ENCODE measurements around the gene TNPO3.

TNPO3 gene

DNA sequence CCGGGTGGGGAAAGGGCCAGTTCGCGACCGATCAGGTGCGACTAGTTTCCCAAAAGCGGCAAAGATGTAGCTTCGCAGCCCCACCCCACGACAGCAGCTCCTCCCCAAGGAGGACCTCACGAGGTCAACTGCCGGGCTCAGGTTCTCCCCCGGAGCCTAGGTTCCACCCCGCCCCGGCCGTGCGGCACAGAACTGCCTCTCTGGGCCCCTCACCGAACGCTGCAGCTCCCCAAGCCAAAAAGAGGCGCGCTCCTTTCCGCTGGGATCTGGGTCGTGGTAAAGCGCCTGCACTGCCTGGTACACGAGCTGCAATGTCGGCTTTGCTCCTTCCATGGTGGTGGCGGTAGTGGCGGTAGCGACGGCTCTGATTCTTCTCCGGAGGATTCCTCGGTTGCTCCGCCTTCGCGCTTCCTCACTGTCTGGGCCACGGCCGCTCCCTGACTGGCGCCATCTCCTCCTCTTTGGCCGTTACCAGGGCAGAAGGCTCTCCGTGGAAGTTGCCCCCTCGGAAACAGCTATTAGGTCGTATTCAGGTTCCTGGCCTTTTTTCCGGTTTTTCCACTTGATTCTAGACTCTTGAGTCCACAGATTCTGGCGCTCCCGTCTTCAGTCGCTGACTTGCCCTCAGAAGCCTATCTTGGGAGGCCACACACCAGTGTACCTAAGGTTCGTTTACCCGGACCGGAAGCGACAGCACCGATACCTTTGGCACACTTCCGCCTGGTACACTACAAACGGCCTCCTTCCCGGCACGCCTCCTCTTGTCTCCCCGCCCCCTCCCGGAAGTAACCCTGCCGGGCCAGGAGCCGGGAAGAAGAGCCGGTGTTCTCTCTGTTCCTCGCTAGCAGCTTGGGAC lies at the start of gene TNPO3:
Gene TNPO3, minus strand, starts transcription at position 674 of the 856 bp plus-strand sequence. Its CDS starts 341 bp downstream, at position 333.
- peak; percentile 94 for DNase-seq

DNA sequence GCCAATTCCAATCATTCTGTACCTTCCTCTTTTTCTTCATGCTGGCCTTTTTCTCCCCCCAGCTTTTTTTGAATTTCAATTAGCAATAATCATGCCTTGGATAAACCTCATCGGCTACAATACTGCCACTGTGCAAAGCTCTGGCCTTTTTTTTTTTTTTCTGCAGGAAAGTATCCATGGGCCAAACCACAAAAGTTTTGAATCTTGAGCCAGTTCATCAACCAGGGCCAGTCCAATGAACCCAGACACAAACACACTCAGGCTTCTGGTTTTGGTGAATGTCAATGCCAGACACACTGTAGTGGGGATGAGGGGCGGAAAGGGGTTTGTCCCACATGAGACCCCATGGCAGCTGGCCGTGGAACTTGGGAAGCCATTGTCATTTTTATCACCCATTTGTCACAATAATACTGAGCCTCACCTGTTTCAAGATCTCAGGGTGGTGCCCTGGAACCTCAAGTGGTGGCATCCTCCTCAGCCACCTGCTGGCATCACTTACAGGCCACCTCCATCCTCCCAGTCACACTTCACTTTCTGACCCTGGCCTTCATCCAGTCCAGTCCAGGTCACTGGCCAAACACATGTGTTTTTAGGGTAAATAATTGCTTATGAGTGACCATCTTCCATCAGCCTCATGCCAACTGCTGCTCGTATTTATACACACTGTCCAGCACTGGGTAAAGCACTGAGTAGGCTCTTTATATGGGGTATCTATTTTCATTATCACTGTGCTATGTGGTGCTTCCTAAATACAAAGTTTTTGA lies 48.8 kb upstream of the TNPO3 start:
- DNase-seq: no peak

DNA sequence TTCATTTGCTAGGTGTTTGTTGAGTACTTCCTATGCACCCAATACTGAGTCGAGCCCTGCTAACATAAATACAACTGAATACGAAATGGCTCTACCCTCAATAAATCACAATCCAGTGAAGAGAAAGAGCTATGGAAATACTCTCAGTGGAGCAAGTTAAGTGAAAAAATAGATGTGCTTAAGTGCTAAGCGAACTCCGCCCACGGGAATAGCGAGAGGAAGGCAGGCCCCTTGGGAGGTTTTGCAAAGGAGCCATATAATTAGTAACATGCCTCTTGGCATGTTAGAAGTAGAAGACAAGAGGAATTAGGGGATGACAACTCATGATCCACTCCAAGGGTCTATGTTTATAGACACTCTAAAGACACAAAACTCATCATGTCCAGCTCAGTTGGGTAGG lies 46.8 kb upstream of the TNPO3 start:
- no peak for DNase-seq

DNA sequence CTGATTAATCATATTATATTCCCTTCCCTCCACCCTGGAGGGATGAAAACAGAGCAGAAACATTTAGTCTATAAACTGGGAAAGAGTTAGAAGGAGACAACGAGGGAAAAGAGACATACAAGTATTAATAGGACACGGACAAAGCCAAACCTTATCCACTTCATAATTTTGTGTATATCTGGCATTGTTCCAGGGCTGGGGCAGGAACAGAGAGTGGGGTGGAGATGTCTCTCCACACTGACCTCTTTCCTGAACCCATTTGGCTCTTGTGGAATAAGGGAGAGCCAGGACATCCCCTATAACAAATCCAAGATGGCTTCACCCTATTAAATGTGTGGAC lies 45.9 kb upstream of the TNPO3 start:
- no peak for DNase-seq

DNA sequence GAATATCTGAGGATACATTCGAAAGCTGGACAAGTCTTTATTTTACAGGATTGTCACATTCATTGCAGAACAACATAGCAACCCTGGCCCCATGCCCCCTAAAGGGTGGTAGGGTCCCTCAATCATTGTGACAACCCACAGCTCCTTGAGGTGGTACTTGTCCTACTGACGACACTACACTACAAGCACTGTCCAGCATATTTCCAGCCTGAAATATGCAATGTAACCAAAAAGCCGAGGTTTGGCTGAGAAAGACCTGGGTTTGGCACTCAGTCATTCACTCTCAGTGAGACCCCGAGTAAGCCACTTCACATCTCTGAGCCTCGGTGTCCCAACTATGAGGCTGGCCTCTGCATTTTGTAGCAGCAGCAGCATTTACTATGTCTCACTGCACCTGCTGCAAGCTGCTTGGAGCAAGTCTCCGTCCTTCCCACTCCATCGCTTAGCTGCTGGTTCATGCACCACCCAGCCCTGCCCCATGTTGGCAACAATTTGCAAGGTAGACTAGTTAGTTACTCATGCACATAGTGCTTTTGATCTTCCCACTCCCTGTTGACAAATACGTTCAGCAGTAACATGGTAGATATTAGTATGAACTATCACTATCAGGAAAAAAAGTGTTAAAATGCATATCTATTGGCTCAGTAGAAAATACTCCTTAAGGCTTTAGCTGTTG lies 43.6 kb upstream of the TNPO3 start:
- DNase-seq: no peak

DNA sequence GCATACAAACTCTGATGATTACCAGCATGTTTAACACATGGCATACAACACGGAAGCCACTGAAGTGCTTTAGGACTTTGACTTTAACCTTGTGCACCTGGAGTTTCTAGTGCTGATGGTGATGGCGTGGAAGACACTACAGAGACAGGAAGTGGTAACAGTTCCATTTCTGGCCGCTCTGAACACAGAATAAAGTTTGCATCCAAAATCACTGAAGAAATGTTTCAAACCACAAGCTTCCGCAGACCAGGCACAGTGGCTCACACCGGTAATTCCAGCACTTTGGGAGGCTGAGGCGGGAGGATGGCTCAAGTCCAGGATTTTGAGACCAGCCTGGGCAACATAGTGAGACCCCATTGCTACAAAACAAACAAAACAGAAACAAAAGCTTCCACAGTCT lies 40.3 kb upstream of the TNPO3 start:
- DNase-seq: no peak

DNA sequence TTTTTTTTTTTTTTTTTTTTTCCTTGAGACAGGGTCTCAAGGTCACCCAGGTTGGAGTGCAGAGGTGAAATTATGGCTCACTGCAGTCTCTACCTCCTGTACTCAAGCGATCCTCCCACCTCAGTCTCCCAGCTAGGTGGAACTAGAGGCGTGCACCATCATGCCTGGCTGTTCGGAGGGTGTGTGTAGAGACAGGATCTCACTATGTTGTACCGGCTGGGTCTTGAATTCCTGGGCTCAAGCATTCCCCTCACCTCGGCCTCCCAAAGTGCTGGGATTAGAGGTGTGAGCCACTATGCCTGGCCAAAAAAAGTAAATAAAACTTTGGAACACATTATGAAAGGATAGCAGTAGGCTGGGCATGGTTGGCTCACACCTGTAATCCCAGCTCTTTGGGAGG lies 39.6 kb upstream of the TNPO3 start:
- DNase-seq: no peak

DNA sequence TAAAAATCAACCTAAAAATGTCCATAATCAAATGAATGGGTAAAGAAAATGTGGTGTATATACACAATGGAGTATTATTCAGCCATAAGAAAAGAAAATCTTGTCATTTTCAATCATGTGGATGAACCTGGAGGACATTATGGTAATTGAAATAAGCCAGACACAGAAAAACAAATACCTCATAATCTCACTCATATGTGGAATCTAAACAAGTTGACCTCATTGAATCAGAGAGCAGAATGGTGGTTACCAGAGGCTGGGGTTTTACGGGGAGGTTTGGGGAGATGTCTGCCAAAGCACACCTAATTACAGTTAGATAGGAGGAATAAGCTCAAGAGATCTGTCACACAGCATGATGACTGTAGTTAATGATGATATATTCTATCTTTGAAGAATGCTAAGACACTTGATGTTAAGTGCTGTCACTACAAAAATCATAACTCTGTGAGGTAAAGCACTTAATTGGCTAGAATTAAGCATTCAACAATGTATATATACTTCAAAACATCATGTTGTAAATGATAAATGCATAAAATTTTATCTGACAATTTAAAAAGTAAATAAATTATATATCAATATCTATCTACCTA lies 39.1 kb upstream of the TNPO3 start:
- DNase-seq: no peak

DNA sequence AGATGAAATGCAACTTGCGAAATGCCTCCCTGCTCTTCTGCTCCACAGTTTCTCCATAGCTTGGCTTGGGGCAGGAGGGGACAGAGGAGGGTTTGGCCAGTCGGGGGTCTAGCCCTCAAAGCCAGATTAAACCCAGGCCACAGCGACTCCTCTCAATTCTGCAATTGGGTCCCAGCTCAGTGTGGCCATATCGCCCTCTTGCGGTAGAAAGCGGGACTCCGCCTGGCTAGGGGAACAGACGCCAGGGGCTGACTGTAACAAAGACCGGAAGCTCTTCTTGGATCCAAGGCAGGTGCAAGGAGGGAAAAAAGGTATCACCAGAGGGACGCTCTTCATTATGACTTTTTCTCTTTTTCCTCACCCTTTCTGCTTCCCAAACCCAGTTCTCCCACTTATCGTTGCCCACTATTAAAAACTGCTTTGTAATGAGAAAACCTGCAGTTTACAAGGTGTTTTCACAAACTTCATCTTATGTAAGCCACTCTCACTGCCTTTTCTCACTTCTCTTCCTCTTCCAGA lies 36.6 kb upstream of the TNPO3 start:
- DNase-seq: peak; percentile 92

DNA sequence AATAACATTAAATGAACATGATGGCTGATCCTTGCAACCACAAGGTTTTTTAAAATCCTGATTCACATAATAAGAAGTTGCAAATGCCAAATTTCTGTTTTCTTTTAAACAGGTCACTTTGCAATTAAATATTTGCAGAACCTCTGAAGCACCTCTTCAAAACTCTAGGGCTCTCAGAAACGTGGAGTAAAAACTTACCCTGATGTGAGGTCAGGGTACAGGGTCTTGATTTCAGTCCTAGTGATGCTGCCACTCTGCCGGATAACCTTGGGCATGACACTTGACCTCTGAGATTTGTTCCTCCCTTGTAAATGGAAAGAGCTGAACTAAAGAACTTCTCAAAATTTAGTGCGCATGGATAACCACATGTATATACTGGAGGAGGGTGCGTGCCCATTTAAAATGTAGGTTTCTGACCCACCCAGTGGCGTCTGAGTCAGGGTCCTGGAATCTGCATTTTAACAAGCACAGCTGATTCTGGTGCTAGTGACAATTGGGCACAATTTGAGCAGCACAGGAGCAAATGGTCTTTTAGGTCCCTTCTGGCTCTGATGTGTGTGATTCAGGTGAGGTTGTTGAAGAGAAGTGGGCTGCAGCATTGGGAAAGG lies 35.5 kb upstream of the TNPO3 start:
- DNase-seq: no peak

DNA sequence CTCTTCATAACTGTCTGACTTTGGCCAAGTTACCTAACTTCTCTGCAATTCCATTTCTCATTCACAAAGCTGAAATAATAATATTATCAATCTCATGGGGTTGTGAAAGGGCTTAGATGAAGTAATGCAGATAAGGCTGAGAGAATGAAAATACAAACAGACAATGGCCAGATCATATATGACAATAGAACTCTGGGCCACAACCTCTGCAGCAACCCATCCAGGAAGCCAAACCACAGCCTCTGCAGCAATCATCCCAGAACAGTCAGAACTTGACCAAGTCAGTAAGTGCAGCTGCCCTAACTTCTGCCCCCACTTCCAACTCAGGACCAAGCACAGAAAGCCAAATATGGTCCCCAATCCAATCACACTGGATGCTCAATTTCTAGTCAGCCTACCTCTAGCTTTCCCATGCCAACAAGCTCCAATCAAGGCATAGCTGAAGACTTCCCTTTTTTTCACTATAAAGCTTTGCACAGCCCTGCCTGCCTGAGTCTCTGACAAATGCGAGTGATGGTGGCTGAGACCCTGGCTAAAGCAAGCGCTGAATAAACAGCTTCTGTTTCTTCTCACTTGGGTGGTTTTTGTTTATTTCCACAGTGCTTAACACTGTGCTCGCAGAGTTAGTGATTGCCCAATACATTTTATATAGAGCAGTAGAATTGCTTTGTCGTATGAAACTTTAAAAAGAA lies 34.8 kb upstream of the TNPO3 start:
- DNase-seq: no peak

DNA sequence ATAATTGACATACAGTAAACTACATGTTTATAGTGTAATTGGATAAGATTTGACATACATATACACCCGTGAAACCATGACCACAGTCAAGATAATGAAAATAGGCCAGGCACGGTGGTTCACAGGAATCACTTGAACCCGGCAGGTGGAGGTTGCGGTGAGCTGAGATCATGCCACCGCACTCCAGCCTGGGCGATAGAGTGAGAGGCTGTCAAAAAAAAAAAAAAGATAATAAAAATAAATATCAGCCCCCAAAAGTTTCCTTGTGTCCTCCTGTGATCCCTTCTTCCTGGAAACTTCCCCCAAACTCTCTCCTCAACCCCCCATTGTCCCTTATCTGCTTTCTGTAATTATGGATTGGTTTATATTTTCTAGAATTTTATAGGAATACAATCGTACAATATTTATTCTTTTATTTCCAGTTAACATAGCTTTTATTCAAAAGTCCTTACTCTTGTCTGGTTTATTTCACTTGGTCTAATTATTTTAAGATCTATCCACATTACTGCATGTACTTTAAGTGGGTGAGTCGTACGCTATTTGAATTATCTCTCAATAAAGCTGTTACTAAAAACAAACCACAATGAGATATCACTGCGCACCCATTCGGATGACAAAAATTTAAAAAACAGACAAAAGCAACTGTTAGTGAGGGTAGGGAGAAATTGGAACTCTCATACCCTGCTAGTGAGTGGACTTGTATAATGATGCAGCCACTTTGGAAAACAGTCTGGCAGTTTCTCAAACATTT lies 30.1 kb upstream of the TNPO3 start:
- DNase-seq: no peak

DNA sequence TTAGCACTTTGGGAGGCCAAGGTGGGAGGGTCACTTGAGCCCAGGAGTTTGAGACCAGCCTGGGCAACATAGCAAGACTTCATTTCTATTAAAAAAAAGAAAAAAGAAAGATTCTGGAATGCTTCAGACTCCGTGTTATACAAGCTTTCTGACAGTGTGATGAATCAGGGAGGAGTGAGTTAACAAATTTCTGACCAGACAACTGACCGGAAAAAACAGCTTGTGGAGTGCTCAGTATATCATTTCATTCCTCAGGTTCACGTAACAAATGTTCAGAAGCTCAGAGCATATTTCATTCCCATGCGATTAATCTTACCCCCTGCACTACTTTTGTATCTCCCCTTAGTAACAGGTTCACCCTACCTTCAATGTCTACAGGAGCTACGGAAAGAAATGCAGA lies 28.6 kb upstream of the TNPO3 start:
- no peak for DNase-seq

DNA sequence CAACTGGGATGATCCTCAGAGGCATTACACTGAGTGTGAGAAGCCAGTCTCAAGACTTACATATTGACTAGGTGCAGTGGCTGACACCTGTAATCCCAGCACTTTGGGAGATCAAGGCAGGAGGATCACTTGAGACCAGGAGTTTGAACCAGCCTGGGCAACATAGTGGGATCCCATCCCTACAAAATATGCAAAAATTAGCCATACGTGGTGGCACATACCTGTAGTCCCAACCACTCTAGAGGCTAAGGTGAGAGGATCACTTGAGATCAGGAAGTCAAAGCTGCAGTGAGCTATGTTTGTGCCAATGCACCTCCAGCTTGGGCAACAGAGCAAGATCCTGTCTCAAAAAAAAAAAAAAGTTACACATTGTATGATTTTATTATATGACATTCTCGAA lies 23.5 kb upstream of the TNPO3 start:
- no peak for DNase-seq

DNA sequence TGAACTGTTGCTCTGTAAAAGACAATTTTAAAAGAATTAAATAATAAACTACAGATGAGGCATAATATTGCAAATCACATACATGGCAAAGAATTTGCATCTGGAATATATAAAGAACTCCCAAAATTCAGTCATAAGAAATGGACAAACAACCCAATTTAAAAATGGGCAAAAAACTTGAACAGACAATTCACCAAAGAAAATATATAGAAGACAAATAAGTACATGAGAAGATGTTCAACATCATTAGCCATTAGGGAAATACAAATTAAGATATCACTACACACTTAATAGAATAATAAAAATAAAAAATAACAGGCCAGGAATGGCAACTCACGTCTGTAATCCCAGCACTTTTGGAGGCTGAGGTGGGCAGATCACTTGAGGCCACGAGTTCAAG lies 22.0 kb upstream of the TNPO3 start:
- no peak for DNase-seq

DNA sequence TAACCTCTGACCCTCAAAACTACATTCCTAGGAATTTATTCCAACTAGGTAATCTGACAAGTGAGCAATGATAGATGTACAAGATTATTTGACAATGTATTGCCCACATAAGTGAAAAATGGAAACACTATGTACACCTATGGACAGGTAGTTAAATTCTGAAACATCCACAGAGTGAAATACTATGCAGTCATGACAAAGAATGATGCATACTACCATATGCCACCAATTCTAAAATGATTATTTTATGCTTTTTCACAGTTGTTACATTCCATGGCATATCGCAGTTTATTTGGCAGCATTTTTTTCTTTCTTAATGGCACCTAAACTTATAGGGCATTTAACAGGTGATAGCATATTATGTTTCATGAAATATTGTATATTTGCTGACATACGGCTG lies 20.1 kb upstream of the TNPO3 start:
- DNase-seq: no peak

DNA sequence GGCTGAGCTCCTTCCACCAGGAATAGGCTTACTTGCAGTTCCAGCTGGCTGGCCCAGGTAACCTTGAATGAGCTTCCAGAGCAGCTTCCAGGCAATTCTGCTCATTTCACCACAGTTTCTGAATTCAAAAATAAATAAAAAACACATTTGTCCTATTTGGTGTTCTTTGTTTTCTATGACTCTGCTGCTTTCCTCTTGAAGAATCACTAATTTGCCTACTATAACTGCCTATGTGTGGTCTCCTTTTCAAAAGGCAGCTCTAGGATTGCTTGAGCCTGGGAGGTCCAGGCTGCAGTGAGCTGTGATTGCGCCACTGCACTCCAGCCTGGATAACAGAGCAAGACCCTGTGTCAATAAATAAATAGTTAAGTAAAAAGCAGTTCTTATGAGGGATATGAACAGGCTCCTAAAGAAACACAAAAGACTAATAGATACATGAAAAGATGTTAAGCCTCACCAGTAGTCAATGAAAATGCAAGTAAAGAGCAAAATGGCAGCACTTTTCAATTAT lies 19.5 kb upstream of the TNPO3 start:
- no peak for DNase-seq

DNA sequence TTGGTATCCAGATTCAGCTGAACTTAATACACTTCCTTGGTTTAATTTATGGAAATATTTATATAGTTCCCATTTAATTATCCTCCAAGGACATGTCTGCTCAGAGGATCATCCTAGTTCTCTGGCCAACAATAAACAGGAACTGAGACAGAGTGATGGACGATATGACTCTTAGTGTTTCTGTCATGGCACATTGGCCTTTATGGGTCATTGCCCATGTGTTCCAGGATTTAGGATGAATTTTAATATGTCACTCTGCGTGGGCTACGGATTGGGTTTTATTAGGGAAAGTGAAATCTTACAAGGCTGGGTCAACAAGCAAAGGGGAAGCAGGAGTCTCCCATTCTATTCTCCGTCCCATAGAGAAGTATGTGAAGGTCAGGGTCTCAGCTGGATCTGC lies 18.8 kb upstream of the TNPO3 start:
- no peak for DNase-seq

DNA sequence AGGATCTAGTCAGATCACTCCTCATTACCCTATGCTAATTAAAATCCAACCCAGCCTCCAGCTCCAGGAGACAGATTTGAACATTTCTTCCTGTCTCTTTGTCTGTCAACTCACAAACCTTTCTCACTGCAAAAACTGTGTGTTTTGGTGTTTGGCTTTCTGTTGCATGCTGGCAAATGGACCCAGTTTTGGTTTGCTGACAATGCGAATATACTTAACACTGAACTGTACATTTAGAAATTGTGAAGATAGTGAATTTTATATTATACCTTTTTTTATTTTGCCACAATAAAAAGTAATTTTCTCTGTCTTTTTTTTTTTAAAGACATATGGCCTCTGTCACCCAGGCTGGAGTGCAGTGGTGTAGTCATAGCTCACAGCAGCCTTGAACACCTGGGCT lies 18.3 kb upstream of the TNPO3 start:
- DNase-seq: no peak

DNA sequence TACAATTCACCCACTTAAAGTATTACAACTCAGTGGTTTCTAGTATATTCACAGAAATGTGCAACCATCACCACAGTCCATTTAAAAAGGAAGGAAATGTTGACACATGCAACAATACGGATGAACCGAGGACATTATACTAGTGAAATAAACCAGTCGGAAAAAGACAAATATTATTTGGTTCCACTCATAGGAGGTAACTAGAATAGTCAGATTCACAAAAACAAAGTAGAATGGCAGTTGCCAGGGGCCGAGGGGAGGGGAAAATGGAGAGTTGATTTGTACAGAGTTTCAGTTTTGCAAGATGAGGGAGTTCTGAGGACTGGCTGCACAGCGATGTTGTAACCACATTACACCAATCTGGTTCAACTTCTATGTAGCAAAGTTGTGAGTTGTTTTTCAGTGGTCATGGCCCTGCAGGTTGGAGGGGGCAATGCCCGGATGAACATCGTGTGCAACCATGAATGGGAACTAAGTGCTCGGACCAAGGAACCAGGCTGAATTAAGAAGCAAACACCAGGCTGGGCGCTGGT lies 17.6 kb upstream of the TNPO3 start:
- no peak for DNase-seq

DNA sequence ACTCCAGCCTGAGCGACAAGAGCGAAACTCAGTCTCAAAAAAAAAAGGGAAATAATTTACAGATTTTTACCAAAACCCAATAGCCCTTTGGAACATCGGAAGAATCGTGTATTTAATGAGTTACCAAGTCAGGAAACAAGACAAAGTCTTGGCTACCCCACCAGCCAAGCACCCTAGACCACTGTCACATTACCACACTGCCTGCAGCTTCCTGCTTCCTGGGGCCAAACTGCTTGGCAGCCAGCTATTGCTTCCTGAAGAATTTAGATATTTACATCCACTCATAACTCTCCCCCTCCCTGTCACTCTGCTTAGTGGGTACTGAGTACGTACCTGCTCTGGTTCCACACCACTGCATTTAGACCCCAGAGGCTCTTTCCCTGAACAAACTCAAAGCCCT lies 14.1 kb upstream of the TNPO3 start:
- no peak for DNase-seq

All from stimulated activated CD4-positive, alpha-beta T cell treated with anti-CD3 and anti-CD28 coated beads, Interleukin-4, amount 100 ng/mL, for 24 hours (primary cell).